Neural cell (in vitro differentiated cells): ENCODE measurements around the gene SUSD3. TPM values are rescaled to one million over a fixed set of nuclear protein-coding genes. Genes with fewer than 3 reads are reported as not detected.

Experiments
- H2AFZ ChIP-seq: fragments of 200-600, 300-800 bp; sonication (generic), shearing (Covaris generic); 2 replicates; pipeline ENCODE4 v1.6.0; 2014; ENCODE audit warnings: low read depth, mild to moderate bottlenecking, antibody characterized with exemption, low read length, moderate library complexity
- H3F3A ChIP-seq: fragments of 200-600 bp; shearing (Covaris generic); 2 replicates; pipeline ENCODE4 v1.6.1; 2016; ENCODE audit warnings: mild to moderate bottlenecking, moderate library complexity, mixed read lengths, antibody characterized with exemption, low read length; ENCODE audit not compliant: insufficient read depth, poor library complexity, severe bottlenecking
- H3K27ac ChIP-seq: fragments of 200-600, 300-800 bp; sonication (generic), shearing (Covaris generic); 2 replicates; pipeline ENCODE4 v1.5.1; 2014; ENCODE audit warnings: mild to moderate bottlenecking, low read length, moderate library complexity
- H3K27me3 ChIP-seq: fragments of 300-800, 200-600 bp; sonication (generic), shearing (Covaris generic); 2 replicates; pipeline ENCODE4 v1.6.0; 2014; ENCODE audit warnings: mild to moderate bottlenecking, low read depth, low read length, moderate library complexity; ENCODE audit not compliant: insufficient read depth
- H3K36me3 ChIP-seq: fragments of 300-800, 200-600 bp; sonication (generic), shearing (Covaris generic); 2 replicates; pipeline ENCODE4 v1.5.1; 2014; ENCODE audit warnings: mild to moderate bottlenecking, antibody characterized with exemption, low read length, moderate library complexity; ENCODE audit not compliant: insufficient read depth
- H3K4me2 ChIP-seq: fragments of 300-800, 200-600 bp; sonication (generic), shearing (Covaris generic); 2 replicates; pipeline ENCODE4 v1.6.0; 2014; ENCODE audit warnings: mild to moderate bottlenecking, low read length
- H3K4me3 ChIP-seq: fragments of 300-800, 200-600 bp; sonication (generic), shearing (Covaris generic); 2 replicates; pipeline ENCODE4 v1.5.1; 2014; ENCODE audit warnings: mild to moderate bottlenecking, low read length, moderate library complexity
- H3K79me2 ChIP-seq: fragments of 200-600 bp; shearing (Covaris generic); replicated peaks from 2 replicates; pipeline ENCODE4 v1.6.0; 2014; ENCODE audit warnings: mild to moderate bottlenecking, low read length, moderate library complexity; ENCODE audit not compliant: insufficient read depth
- H3K9ac ChIP-seq: fragments of 300-800, 200-600 bp; sonication (generic), shearing (Covaris generic); 2 replicates; pipeline ENCODE4 v1.6.1; 2016; ENCODE audit warnings: mild to moderate bottlenecking, low read length, mixed read lengths
- H3K9me2 ChIP-seq: fragments of 200-600 bp; shearing (Covaris generic); 2 replicates; pipeline ENCODE4 v1.6.1; 2016; ENCODE audit warnings: mild to moderate bottlenecking, low read length, mixed read lengths; ENCODE audit not compliant: insufficient read depth
- H3K9me3 ChIP-seq: fragments of 200-600, 300-800 bp; sonication (generic), shearing (Covaris generic); 2 replicates; pipeline ENCODE4 v1.6.1; 2016; ENCODE audit warnings: mild to moderate bottlenecking, mixed run types, low read length, moderate library complexity, mixed read lengths
- H4K20me1 ChIP-seq: fragments of 200-600 bp; shearing (Covaris generic); 2 replicates; pipeline ENCODE4 v1.6.1; 2016; ENCODE audit warnings: mild to moderate bottlenecking, mixed run types; ENCODE audit not compliant: insufficient read depth
- EP300 ChIP-seq: fragments of 450-650 bp; conservative IDR thresholded peaks from 2 replicates; pipeline ENCODE4 v1.6.1; 2014; ENCODE audit warnings: antibody characterized with exemption, mild to moderate bottlenecking, moderate library complexity; ENCODE audit not compliant: poor library complexity, severe bottlenecking
- EZH2 ChIP-seq: fragments of 200-600, 300-800 bp; shearing (Covaris generic), sonication (generic); IDR thresholded peaks from 2 replicates; pipeline ENCODE4 v1.6.1; 2014; ENCODE audit warnings: antibody characterized with exemption, low read length, borderline replicate concordance, mild to moderate bottlenecking; ENCODE audit not compliant: insufficient read depth, poor library complexity, severe bottlenecking
- MXI1 ChIP-seq: fragments of 450-650 bp; conservative IDR thresholded peaks from 2 replicates; pipeline ENCODE4 v1.6.1; 2014; ENCODE audit warnings: antibody characterized with exemption, mild to moderate bottlenecking; ENCODE audit not compliant: poor library complexity, severe bottlenecking
- POLR2AphosphoS5 ChIP-seq: IDR thresholded peaks from 2 replicates; pipeline ENCODE4 v1.6.1; 2012
- RAD21 ChIP-seq: fragments of 450-650 bp; conservative IDR thresholded peaks from 2 replicates; pipeline ENCODE4 v1.6.1; 2014; ENCODE audit warnings: antibody characterized with exemption, mild to moderate bottlenecking, moderate library complexity
- REST ChIP-seq: IDR thresholded peaks from 2 replicates; pipeline ENCODE4 v1.6.1; 2012; ENCODE audit warnings: borderline replicate concordance
- SMC3 ChIP-seq: fragments of 450-650 bp; conservative IDR thresholded peaks from 2 replicates; pipeline ENCODE4 v1.6.1; 2014; ENCODE audit warnings: antibody characterized with exemption, mild to moderate bottlenecking, moderate library complexity; ENCODE audit not compliant: poor library complexity
- TAF1 ChIP-seq: IDR thresholded peaks from 2 replicates; pipeline ENCODE4 v1.6.1; 2012; ENCODE audit warnings: low read depth
- polyA minus RNA-seq: library from RNA; depleted of rRNA, polyadenylated mRNA; stranded (reverse); fragments of >200 nt; gene quantifications from 2 replicates; pipeline ENCODE4 v1.2.3, GENCODE V29; 2014
- polyA plus RNA-seq: library from polyadenylated mRNA; depleted of rRNA; stranded (reverse); fragments of >200 nt; gene quantifications from 2 replicates; pipeline ENCODE4 v1.2.3, GENCODE V29; 2014
- TF ChIP-seq, protein P1 (sequence below): fragments of 450-650 bp; IDR thresholded peaks from 2 replicates; pipeline ENCODE4 v1.5.1; 2014; ENCODE audit warnings: antibody characterized with exemption, mild to moderate bottlenecking, moderate library complexity; ENCODE audit not compliant: poor library complexity, severe bottlenecking

Gene SUSD3
- not detected in 2 replicates for polyA plus RNA-seq
- not detected in 2 replicates for polyA minus RNA-seq

DNA sequence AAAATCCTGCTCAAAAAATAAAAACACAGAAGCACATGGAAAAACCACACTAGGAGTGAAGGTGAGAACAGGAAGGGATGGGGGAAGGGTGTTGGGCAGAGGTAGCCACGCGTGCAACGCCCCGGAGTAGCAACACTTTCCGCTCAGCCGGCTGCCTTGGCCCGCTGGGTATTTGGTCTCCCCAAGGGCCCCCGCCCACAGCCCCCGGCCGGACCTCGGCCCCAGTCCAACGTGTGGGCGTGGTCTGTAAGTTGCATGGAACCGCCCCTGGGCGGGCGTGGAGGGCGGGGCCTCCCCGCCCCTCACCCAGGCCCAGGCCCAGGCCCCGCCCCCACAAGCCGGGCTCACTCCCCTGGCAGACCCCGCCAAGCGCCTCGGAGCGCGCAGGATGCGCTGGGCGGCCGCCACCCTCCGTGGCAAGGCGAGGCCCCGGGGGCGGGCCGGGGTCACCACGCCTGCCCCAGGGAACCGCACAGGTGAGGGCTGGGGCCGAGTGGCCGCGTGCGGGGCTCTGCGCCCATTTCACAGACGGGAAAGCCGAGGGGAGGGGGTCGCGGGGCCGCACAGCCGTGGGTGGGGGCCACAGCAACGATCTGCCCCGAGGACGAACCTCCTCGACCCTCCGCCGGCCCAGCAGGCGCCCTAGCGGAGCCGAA, at the start of gene SUSD3:
Gene SUSD3, plus strand, starts transcription at position 347 of the 656 bp plus-strand sequence. Its CDS starts 42 bp downstream, at position 389.
- Histone ChIP-seq H3K27ac (no peak within 1 kb of the TSS), H2AFZ (no peak within 1 kb of the TSS), H4K20me1 (no peaks in the 10 kb centered on the region), H3K79me2 (no peaks in the 10 kb centered on the region), H3K36me3 (no peaks in the 10 kb centered on the region), H3K27me3 (peaks cover 10% of the 10 kb centered on the region), H3K4me2 (no peak within 1 kb of the TSS), H3K9me3 (no peaks in the 10 kb centered on the region), H3F3A (no peaks in the 10 kb centered on the region), H3K4me3 (no peak within 1 kb of the TSS), H3K9me2 (no peaks in the 10 kb centered on the region), H3K9ac (no peak within 1 kb of the TSS)
- TF ChIP-seq EZH2 (no peak), SMC3 (no peak), REST (no peak), POLR2AphosphoS5 (no peak), MXI1 (no peak)
- TF ChIP-seq, protein P1, sequence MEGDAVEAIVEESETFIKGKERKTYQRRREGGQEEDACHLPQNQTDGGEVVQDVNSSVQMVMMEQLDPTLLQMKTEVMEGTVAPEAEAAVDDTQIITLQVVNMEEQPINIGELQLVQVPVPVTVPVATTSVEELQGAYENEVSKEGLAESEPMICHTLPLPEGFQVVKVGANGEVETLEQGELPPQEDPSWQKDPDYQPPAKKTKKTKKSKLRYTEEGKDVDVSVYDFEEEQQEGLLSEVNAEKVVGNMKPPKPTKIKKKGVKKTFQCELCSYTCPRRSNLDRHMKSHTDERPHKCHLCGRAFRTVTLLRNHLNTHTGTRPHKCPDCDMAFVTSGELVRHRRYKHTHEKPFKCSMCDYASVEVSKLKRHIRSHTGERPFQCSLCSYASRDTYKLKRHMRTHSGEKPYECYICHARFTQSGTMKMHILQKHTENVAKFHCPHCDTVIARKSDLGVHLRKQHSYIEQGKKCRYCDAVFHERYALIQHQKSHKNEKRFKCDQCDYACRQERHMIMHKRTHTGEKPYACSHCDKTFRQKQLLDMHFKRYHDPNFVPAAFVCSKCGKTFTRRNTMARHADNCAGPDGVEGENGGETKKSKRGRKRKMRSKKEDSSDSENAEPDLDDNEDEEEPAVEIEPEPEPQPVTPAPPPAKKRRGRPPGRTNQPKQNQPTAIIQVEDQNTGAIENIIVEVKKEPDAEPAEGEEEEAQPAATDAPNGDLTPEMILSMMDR = no peak

DNA sequence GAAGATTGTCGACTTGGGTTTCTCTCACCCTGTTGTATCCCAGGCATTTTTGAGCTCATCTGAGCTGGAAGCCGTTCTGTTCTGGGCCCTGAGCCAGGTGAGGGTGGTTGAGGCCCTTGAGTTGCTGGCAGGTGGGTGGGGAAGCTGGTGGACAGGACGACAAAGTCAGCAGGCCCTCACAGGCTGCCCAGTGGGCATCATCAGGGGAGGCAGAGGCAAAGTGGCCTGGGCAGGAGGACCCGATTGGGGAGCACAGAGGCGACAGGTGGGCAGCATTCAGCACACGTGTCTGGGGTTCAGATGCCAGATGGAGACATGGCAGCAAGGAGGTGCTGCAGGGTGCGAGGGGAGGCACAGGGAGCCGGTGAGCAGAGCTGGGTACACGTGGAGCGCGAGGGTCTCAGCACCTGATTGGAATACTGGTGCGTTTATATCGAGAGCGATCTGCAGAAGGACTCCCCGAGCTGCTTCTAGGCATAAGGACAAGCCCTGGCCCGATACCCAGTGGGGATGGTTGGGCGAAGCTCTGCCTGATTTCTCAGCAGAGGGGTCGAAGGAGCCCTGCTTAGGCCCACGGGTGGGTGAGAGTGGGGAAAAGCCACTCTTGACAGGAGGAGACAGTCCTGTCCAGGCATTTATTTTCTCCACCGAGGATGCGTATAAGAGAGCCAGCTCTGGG, 49.0 kb upstream of the SUSD3 start:
- no peaks in the 10 kb centered on the region for H4K20me1 ChIP-seq
- no peak overlapping the region for H3K4me3 ChIP-seq
- H3K27ac ChIP-seq = no peak overlapping the region
- no peaks in the 10 kb centered on the region for H3K9me3 ChIP-seq
- no peaks in the 10 kb centered on the region for H3F3A ChIP-seq
- H2AFZ ChIP-seq = no peak overlapping the region
- TF ChIP-seq REST (no peak), POLR2AphosphoS5 (no peak), MXI1 (no peak), TAF1 (no peak), EZH2 (no peak), SMC3 (no peak), RAD21 (no peak), EP300 (no peak)
- TF ChIP-seq, protein P1 = no peak
- no peaks in the 10 kb centered on the region for H3K9me2 ChIP-seq
- H3K27me3 ChIP-seq = no peaks in the 10 kb centered on the region
- H3K9ac ChIP-seq = no peak overlapping the region
- no peak overlapping the region for H3K4me2 ChIP-seq
- no peaks in the 10 kb centered on the region for H3K36me3 ChIP-seq
- no peaks in the 10 kb centered on the region for H3K79me2 ChIP-seq
